Upper lobe of left lung (tissue), 6 donors: ENCODE measurements around the gene AAK1. TPM values are rescaled to one million over a fixed set of nuclear protein-coding genes. Genes with fewer than 3 reads are reported as not detected.

ENCODE experiments used
- ATAC-seq, 2 donors: fragments of 200-7000 bp; cut with Tn5 transposase; one replicate each; pipeline ENCODE4 v1.9.1; 2022; ENCODE audit warnings: mild to moderate bottlenecking in 2 of 2, moderate library complexity in 2 of 2; ENCODE audit not compliant: low FRiP score in 2 of 2
- DNase-seq, 2 donors: peaks; one replicate each; pipeline ENCODE4 v3.0.0-alpha.2; 2019 to 2020
- H3K27ac ChIP-seq, 4 donors: fragments of 200-600 bp; sonication (generic); one replicate each; pipeline ENCODE4 v1.5.1; 2016 to 2019
- H3K27me3 ChIP-seq, 4 donors: fragments of 200-600 bp; sonication (generic); one replicate each; pipeline ENCODE4 v1.5.1; 2017 to 2019
- H3K36me3 ChIP-seq, 4 donors: fragments of 200-600 bp; sonication (generic); one replicate each; pipeline ENCODE4 v1.5.1; 2016 to 2019
- H3K4me1 ChIP-seq, 4 donors: fragments of 200-600 bp; sonication (generic); one replicate each; pipeline ENCODE4 v1.5.1; 2018 to 2019
- H3K4me3 ChIP-seq, 4 donors: fragments of 200-600 bp; sonication (generic); one replicate each; pipeline ENCODE4 v1.5.1; 2017 to 2019; ENCODE audit warnings: mild to moderate bottlenecking in 2 of 4, moderate library complexity in 1 of 4
- H3K9me3 ChIP-seq, 4 donors: fragments of 200-600 bp; sonication (generic); one replicate each; pipeline ENCODE4 v1.5.1; 2018 to 2019
- CTCF ChIP-seq, 6 experiments: fragments of 450-650 bp in 4 of 6; fragments of 200-600 bp in 2 of 6; sonication (generic) in 2 of 6; IDR thresholded peaks; one replicate each; pipeline ENCODE4 v1.5.1; 2016 to 2019; ENCODE audit warnings: antibody characterized with exemption in 6 of 6
- EP300 ChIP-seq, 4 donors: sonication (generic); formaldehyde crosslinking; IDR thresholded peaks; one replicate each; pipeline ENCODE4 v1.5.1; 2017; ENCODE audit warnings: antibody characterized with exemption in 4 of 4, control low read depth in 2 of 4
- POLR2A ChIP-seq, 4 donors: fragments of 450-650 bp; IDR thresholded peaks; one replicate each; pipeline ENCODE4 v1.5.1; 2016 to 2017; ENCODE audit warnings: antibody characterized with exemption in 4 of 4, mild to moderate bottlenecking in 2 of 4
- POLR2AphosphoS5 ChIP-seq, 2 donors: sonication (generic); formaldehyde crosslinking; IDR thresholded peaks; one replicate each; pipeline ENCODE4 v1.5.1; 2017; ENCODE audit warnings: antibody characterized with exemption in 2 of 2
- WGBS, 2 donors: methylation state at CpG; one replicate each; pipeline ENCODE4 v1.1.5; 2017 to 2018; 5-methylcytosine and 5-hydroxymethylcytosine counted together
- total RNA-seq, 6 donors: library from RNA; depleted of rRNA in 4 of 6; stranded (reverse); fragments of >200 nt in 4 of 6; gene quantifications; one replicate each; pipeline versions ENCODE4 v1.1.0 to v1.2.1, GENCODE V29; 2016 to 2021
- donor health status: DM: no; HTN: no; CAD: no; lungs with moderate emphysema.
- donor health status: DM: no; HTN: yes; CAD: no; lungs with severe emphysema.

The AAK1 gene
- total RNA-seq, 6 donors from 2014 or later: 45.1 to 105 (median 58.8) TPM

DNA sequence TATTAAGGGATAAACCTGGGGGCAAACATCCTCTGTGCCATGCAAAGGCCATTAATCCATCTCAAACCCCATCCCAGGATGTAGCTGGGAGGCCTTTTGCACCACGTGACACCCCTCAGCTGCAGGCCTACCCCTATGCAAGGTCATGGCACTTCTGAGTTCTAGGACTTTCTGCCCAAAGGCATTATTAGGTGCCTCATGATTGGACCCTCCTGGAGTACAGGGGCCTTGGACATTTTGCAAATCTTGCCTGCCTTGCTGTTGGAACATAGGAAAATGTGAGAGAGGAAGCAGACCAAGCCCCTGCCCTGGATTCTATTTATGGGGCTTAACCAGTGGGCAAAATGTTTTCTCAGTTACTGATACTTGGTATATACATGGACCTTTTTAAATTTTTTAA lies 162.1 kb downstream of the AAK1 start:
- Histone ChIP-seq H3K4me1 (peaks cover 0 to 10% (median 0%) of the 10 kb centered on the region in 4 donors), H3K36me3 (peaks cover 0 to 10% (median under 1%) of the 10 kb centered on the region in 4 donors), H3K27me3 (no peaks in the 10 kb centered on the region), H3K4me3 (no peak overlapping the region), H3K9me3 (no peaks in the 10 kb centered on the region), H3K27ac (no peak overlapping the region)
- WGBS, 2 donors: 100% methylated on average over 1 of the region's 1 CpG; no CpG with 5 or more reads in 1 of the 2 donors
- ATAC-seq (no peak), DNase-seq (no peak)
- TF ChIP-seq POLR2A (IDR thresholded peaks at IDR 0.05): no peak
- no peak for TF ChIP-seq CTCF (IDR thresholded peaks at IDR 0.05)
- no peak for TF ChIP-seq EP300 (IDR thresholded peaks at IDR 0.05)
- TF ChIP-seq POLR2AphosphoS5 (IDR thresholded peaks at IDR 0.05): no peak

- H3K27ac ChIP-seq: no peak overlapping the region
- WGBS, 2 donors: 79 to 85% methylated on average over 1 of the region's 1 CpG
Measured at GRCh38 chr2:69477627-69478026, 165.9 kb downstream of the AAK1 start.

GRCh38 chr2:69474688-69475087 lies 168.9 kb downstream of the AAK1 start:
- Histone ChIP-seq H3K36me3 (peaks cover 0 to 4% (median 0%) of the 10 kb centered on the region in 4 donors), H3K4me3 (no peak overlapping the region), H3K4me1 (no peaks in the 10 kb centered on the region), H3K9me3 (no peaks in the 10 kb centered on the region), H3K27ac (no peak overlapping the region), H3K27me3 (no peaks in the 10 kb centered on the region)
- DNase-seq (no peak), ATAC-seq (no peak)
- TF ChIP-seq POLR2A (IDR thresholded peaks at IDR 0.05) (no peak), CTCF (IDR thresholded peaks at IDR 0.05) (no peak), POLR2AphosphoS5 (IDR thresholded peaks at IDR 0.05) (no peak), EP300 (IDR thresholded peaks at IDR 0.05) (no peak)
- WGBS, 2 donors: 95 to 98% methylated on average over 2 of the region's 2 CpGs

More at GRCh38 chr2:69477627-69478026, 165.9 kb downstream of the AAK1 start:
- TF ChIP-seq EP300 (IDR thresholded peaks at IDR 0.05): no peak
- no peak for TF ChIP-seq POLR2AphosphoS5 (IDR thresholded peaks at IDR 0.05)
- DNase-seq: no peak
- no peaks in the 10 kb centered on the region for H3K4me1 ChIP-seq
- no peaks in the 10 kb centered on the region for H3K9me3 ChIP-seq
- peaks cover 0 to 10% (median under 1%) of the 10 kb centered on the region in 4 donors for H3K36me3 ChIP-seq
- H3K27me3 ChIP-seq: no peaks in the 10 kb centered on the region
- ATAC-seq: no peak
- H3K4me3 ChIP-seq: no peak overlapping the region

GRCh38 chr2:69471793-69472192 lies 171.7 kb downstream of the AAK1 start:
- no peak overlapping the region for H3K4me3 ChIP-seq
- H3K4me1 ChIP-seq: no peaks in the 10 kb centered on the region
- no peaks in the 10 kb centered on the region for H3K27me3 ChIP-seq
- WGBS, 2 donors: 71 to 74% methylated on average over 2 of the region's 2 CpGs
- DNase-seq (no peak), ATAC-seq (no peak)
- TF ChIP-seq EP300 (IDR thresholded peaks at IDR 0.05) (no peak), CTCF (IDR thresholded peaks at IDR 0.05) (no peak), POLR2AphosphoS5 (IDR thresholded peaks at IDR 0.05) (no peak), POLR2A (IDR thresholded peaks at IDR 0.05) (no peak)
- no peak overlapping the region for H3K27ac ChIP-seq
- H3K36me3 ChIP-seq: no peaks in the 10 kb centered on the region
- H3K9me3 ChIP-seq: no peaks in the 10 kb centered on the region

DNA sequence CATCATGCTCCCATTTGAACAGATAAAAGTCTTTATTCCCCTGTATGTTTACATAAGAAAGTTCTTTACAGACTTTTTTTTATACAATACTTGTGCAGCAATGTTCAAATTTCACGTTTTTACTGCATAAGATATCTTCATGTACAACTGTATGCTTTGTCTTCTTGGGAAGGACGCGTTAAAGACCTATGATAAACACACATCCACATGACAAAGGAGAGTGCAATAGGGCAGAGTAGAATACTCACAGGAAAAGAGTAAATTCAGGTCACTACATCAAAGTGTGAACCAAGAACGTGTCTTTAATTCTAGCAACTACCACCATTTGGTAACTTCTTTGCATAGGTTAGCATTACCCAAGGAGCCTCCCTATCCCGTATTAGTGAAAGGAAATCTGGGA lies 172.6 kb downstream of the AAK1 start:
- no peaks in the 10 kb centered on the region for H3K27me3 ChIP-seq
- TF ChIP-seq POLR2AphosphoS5 (IDR thresholded peaks at IDR 0.05) (no peak), CTCF (IDR thresholded peaks at IDR 0.05) (no peak), POLR2A (IDR thresholded peaks at IDR 0.05) (no peak), EP300 (IDR thresholded peaks at IDR 0.05) (no peak)
- H3K27ac ChIP-seq: no peak overlapping the region
- 76% methylated on average over 5 of the region's 5 CpGs for WGBS, 2 donors
- peaks cover 0 to 4% (median 0%) of the 10 kb centered on the region in 4 donors for H3K4me1 ChIP-seq
- DNase-seq (no peak), ATAC-seq (no peak)
- no peaks in the 10 kb centered on the region for H3K9me3 ChIP-seq
- peaks cover 0 to 8% (median 2%) of the 10 kb centered on the region in 4 donors for H3K36me3 ChIP-seq
- no peak overlapping the region for H3K4me3 ChIP-seq
